Panc1 (cell line): ENCODE results near the gene MAPRE2. TPM values are rescaled to one million over a fixed set of nuclear protein-coding genes. Genes with fewer than 3 reads are reported as not detected.

ENCODE experiments used
- ATAC-seq: fragments of 200-7000 bp; cut with Tn5 transposase; 2 replicates; pipeline ENCODE4 v1.9.1; 2020; ENCODE audit warnings: mild to moderate bottlenecking, moderate library complexity
- BruUV-seq: library from RNA; stranded (reverse); fragments of 400-500 nt; replicated peaks from 2 replicates; lab custom pipeline; 2021; lab: Mats Ljungman, UMichigan
- CTCF ChIA-PET: fragments of 300-600 bp; sonication (Branson Sonifier 250); formaldehyde crosslinking; loops from one replicate; lab custom pipeline; 2022; ENCODE audit warnings: antibody characterized with exemption; lab: Charles Lee
- POLR2A ChIA-PET: fragments of 300-600 bp; sonication (Branson Sonifier 250); formaldehyde crosslinking; loops from one replicate; lab custom pipeline; 2022; ENCODE audit warnings: antibody characterized with exemption; lab: Charles Lee
- DNase-seq: peaks from one replicate; pipeline ENCODE4 v3.0.0-alpha.2; 2010; ENCODE audit warnings: low read depth, low spot score
- H3K27ac ChIP-seq: 2 replicates; pipeline ENCODE4 v1.5.1; 2011; ENCODE audit warnings: mild to moderate bottlenecking, low read length, inconsistent platforms
- H3K27me3 ChIP-seq: fragments of 200-500 bp; sonication (Bioruptor generic); 2 replicates; pipeline ENCODE4 v1.6.0; 2014; ENCODE audit warnings: low read length, inconsistent platforms; ENCODE audit not compliant: control insufficient read depth, insufficient read depth
- H3K36me3 ChIP-seq: fragments of 200-500 bp; sonication (Bioruptor generic); 2 replicates; pipeline ENCODE4 v1.5.1; 2014; ENCODE audit warnings: inconsistent platforms, mild to moderate bottlenecking, low read length, moderate library complexity; ENCODE audit not compliant: control insufficient read depth, insufficient read depth
- H3K4me1 ChIP-seq: 2 replicates; pipeline ENCODE4 v1.5.1; 2011; ENCODE audit warnings: inconsistent platforms, mild to moderate bottlenecking, low read length, moderate library complexity; ENCODE audit not compliant: control insufficient read depth, insufficient read depth
- H3K4me3 ChIP-seq, 2 experiments: 2 replicates each; pipeline ENCODE4 v1.5.1; 2011 to 2012; ENCODE audit warnings: low read depth in 2 of 2, low read length in 2 of 2, mild to moderate bottlenecking in 2 of 2, inconsistent platforms in 1 of 2, moderate library complexity in 1 of 2
- H3K9me3 ChIP-seq: fragments of 200-500 bp; sonication (Bioruptor generic); 2 replicates; pipeline ENCODE4 v1.5.1; 2014; ENCODE audit warnings: low read depth, mild to moderate bottlenecking, inconsistent platforms, low read length, moderate library complexity; ENCODE audit not compliant: control insufficient read depth, insufficient read depth
- POLR2AphosphoS5 ChIP-seq: IDR thresholded peaks from 2 replicates; pipeline ENCODE4 v1.6.1; 2012; ENCODE audit warnings: mild to moderate bottlenecking, low read depth, low read length, moderate library complexity
- SIN3A ChIP-seq: IDR thresholded peaks from 2 replicates; pipeline ENCODE4 v1.6.1; 2012; ENCODE audit warnings: low read depth, mild to moderate bottlenecking, low read length, moderate library complexity, borderline replicate concordance; ENCODE audit not compliant: insufficient read depth
- TCF7L2 ChIP-seq: IDR thresholded peaks from 2 replicates; pipeline ENCODE4 v1.6.1; 2011; ENCODE audit warnings: mild to moderate bottlenecking, low read depth, low read length, inconsistent platforms
- in situ Hi-C: cut with HindIII; loops from 2 replicates; pipeline ENCODE4 v1.10.0; 2016; ENCODE audit warnings: low sequenced_read_pairs, low pct_unique_long_range_greater_than_20kb
- intact Hi-C: fragments of 100-400 bp; cut with micrococcal nuclease; formaldehyde crosslinking; loops from one replicate; pipeline ENCODE4 v1.10.0; 2022; ENCODE audit not compliant: unreplicated experiment
- total RNA-seq: library from RNA; stranded (reverse); gene quantifications from one replicate; pipeline ENCODE4 v1.2.1, GENCODE V29; 2021; ENCODE audit not compliant: unreplicated experiment
- TF ChIP-seq, protein P1 (sequence below), 2 experiments: IDR thresholded peaks; 2 replicates each; pipeline ENCODE4 v1.6.1; 2011 to 2012; ENCODE audit warnings: low read depth in 2 of 2, control low read depth in 1 of 2, low read length in 1 of 2, mild to moderate bottlenecking in 1 of 2, moderate library complexity in 1 of 2; ENCODE audit not compliant: insufficient read depth in 1 of 2
- TF ChIP-seq, protein P2 (sequence below): fragments of 450-650 bp; IDR thresholded peaks from 2 replicates; pipeline ENCODE4 v1.5.1; 2017; ENCODE audit warnings: mild to moderate bottlenecking

Gene MAPRE2
- total RNA-seq, 1 experiment from 2014 or later = 14.1 TPM

DNA sequence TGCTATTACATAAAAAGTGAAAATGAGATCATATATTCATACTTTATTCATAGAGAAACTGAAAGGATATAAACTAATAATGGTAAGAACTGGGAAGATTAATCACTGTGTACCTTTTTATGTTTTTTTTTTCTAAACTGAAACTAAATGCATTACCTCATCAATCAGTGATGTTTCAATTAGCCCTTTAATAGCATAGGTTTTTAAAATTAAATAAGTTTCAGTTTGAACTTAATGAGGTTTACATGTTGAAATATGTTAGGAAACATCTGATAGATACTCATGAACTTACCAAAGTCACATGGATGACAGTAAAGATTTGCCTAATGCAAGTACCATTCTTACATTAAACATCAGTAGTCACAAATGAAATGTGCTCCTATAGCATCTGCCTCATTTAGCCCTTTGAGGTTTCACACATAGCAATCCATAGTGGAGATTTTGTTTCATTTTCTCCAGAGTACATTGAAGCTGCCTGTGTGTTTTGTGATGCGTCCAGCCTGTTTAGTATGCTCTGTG lies 8.9 kb downstream of the MAPRE2 start:
- ChIA-PET CTCF (no interaction called here), POLR2A (no interaction called here)
- ATAC-seq (no peak), DNase-seq (no peak)
- in situ Hi-C loops = no loop called here
- TF ChIP-seq, protein P1, sequence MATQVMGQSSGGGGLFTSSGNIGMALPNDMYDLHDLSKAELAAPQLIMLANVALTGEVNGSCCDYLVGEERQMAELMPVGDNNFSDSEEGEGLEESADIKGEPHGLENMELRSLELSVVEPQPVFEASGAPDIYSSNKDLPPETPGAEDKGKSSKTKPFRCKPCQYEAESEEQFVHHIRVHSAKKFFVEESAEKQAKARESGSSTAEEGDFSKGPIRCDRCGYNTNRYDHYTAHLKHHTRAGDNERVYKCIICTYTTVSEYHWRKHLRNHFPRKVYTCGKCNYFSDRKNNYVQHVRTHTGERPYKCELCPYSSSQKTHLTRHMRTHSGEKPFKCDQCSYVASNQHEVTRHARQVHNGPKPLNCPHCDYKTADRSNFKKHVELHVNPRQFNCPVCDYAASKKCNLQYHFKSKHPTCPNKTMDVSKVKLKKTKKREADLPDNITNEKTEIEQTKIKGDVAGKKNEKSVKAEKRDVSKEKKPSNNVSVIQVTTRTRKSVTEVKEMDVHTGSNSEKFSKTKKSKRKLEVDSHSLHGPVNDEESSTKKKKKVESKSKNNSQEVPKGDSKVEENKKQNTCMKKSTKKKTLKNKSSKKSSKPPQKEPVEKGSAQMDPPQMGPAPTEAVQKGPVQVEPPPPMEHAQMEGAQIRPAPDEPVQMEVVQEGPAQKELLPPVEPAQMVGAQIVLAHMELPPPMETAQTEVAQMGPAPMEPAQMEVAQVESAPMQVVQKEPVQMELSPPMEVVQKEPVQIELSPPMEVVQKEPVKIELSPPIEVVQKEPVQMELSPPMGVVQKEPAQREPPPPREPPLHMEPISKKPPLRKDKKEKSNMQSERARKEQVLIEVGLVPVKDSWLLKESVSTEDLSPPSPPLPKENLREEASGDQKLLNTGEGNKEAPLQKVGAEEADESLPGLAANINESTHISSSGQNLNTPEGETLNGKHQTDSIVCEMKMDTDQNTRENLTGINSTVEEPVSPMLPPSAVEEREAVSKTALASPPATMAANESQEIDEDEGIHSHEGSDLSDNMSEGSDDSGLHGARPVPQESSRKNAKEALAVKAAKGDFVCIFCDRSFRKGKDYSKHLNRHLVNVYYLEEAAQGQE (IDR thresholded peaks at IDR 0.05; ENCODE audit: insufficient read depth in 1 of 2, low read depth in 2 of 2, low read length in 1 of 2) = no peak
- Histone ChIP-seq H3K4me3 (no peak overlapping the region), H3K4me1 (peaks cover 2% of the 10 kb centered on the region), H3K27ac (no peak overlapping the region), H3K36me3 (no peaks in the 10 kb centered on the region), H3K9me3 (no peaks in the 10 kb centered on the region), H3K27me3 (no peaks in the 10 kb centered on the region)
- BruUV-seq = no TSS peak
- intact Hi-C loops = no loop called here

DNA sequence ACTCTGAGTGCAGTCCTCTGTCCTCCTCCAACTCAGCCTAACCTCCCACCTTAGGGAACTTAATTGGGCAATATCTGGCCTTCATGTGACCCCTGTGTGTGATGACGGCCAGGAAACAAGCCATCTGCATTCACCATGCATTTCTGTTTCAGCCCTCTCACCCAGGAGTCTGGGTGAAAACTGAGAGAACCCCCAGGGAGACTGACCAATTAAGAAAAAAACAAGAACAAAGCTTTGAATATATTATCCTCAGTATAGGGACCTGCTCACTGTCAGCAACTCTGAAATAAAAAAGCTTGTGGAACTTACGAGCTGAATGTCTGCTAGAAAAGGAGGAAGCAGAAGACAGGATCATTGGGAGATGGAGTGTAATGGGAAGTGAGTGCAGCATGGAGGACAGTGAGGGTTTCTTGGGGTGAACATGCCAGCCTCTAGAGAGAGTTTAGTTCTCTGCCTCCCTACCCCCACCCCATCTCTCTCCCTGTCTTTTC lies 9.5 kb downstream of the MAPRE2 start:
- no peak overlapping the region for H3K4me3 ChIP-seq
- no peaks in the 10 kb centered on the region for H3K9me3 ChIP-seq
- TF ChIP-seq TCF7L2 = no peak
- TF ChIP-seq, protein P2, sequence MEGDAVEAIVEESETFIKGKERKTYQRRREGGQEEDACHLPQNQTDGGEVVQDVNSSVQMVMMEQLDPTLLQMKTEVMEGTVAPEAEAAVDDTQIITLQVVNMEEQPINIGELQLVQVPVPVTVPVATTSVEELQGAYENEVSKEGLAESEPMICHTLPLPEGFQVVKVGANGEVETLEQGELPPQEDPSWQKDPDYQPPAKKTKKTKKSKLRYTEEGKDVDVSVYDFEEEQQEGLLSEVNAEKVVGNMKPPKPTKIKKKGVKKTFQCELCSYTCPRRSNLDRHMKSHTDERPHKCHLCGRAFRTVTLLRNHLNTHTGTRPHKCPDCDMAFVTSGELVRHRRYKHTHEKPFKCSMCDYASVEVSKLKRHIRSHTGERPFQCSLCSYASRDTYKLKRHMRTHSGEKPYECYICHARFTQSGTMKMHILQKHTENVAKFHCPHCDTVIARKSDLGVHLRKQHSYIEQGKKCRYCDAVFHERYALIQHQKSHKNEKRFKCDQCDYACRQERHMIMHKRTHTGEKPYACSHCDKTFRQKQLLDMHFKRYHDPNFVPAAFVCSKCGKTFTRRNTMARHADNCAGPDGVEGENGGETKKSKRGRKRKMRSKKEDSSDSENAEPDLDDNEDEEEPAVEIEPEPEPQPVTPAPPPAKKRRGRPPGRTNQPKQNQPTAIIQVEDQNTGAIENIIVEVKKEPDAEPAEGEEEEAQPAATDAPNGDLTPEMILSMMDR = no peak
- no peak for TF ChIP-seq POLR2AphosphoS5
- no peak for TF ChIP-seq SIN3A
- TF ChIP-seq, protein P1 (IDR thresholded peaks at IDR 0.05; ENCODE audit: insufficient read depth in 1 of 2, low read depth in 2 of 2, low read length in 1 of 2) = no peak
- H3K4me1 ChIP-seq = peaks cover 2% of the 10 kb centered on the region
- no peaks in the 10 kb centered on the region for H3K36me3 ChIP-seq
- intact Hi-C loops = no loop called here
- H3K27ac ChIP-seq = no peak overlapping the region
- POLR2A ChIA-PET = no interaction called here
- DNase-seq (no peak), ATAC-seq (no peak)
- in situ Hi-C loops = no loop called here
- no TSS peak for BruUV-seq
- CTCF ChIA-PET = no interaction called here
- no peaks in the 10 kb centered on the region for H3K27me3 ChIP-seq
